Vagina (tissue), 2 donors: ENCODE results near the gene COX5B.

ENCODE experiments used
- CTCF ChIP-seq, 3 experiments: fragments of 450-650 bp in 2 of 3; fragments of 200-600 bp in 1 of 3; sonication (generic) in 1 of 3; IDR thresholded peaks; one replicate each; pipeline ENCODE4 v1.5.1; 2017 to 2019; ENCODE audit warnings: antibody characterized with exemption in 3 of 3, mild to moderate bottlenecking in 2 of 3, moderate library complexity in 2 of 3
- POLR2AphosphoS5 ChIP-seq, 2 donors: sonication (generic); formaldehyde crosslinking; IDR thresholded peaks; one replicate each; pipeline ENCODE4 v1.9.0; 2017; ENCODE audit warnings: antibody characterized with exemption in 2 of 2, mild to moderate bottlenecking in 2 of 2, low read depth in 1 of 2; ENCODE audit not compliant: insufficient read depth in 1 of 2

DNA sequence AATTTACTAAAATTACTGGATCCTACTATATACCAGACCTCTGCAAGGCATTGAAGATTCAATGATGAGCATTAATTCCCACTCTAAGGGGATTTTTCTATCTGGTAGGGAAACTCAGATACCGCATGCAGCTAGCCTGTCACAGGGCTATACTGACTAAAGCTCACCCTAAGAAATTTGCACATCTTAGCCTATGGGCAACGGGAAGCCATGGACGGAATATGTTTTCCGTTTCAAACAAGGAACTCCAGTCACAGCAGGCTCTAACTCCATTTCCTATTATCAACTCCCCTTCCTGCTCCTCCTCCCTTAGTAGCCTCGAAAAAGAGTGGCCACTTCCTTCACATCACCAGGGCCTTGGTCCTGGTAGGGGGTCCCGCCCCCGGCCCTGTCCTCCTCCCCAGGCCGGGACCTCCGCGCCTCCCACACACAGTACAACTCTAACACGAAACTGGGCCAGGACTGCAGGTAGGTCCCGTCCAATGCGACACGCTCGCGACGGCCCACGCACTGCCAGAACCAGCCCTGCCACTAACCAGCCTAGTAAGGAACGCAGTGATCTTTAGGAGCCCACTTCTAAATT, 659 bp upstream of the COX5B start:
- TF ChIP-seq CTCF (IDR thresholded peaks at IDR 0.05) (no peak), POLR2AphosphoS5 (IDR thresholded peaks at IDR 0.05; ENCODE audit: insufficient read depth in 1 of 2, low read depth in 1 of 2) (no peak)
